Cerebellar cortex (tissue), 1 donor: ENCODE data around the gene SNTG2.

Source experiments
- DNase-seq: peaks from one replicate; pipeline ENCODE4 v3.0.0-alpha.2; 2015; ENCODE audit warnings: low spot score

The SNTG2 gene

GRCh38 chr2:1147873-1148612 is 197.4 kb downstream of the SNTG2 start:
- DNase-seq, result no peak

GRCh38 chr2:1150724-1151511 is 200.3 kb downstream of the SNTG2 start:
- DNase-seq, result no peak

GRCh38 chr2:1152375-1152774 is 201.7 kb downstream of the SNTG2 start:
- DNase-seq, result no peak

GRCh38 chr2:1153920-1154319 is 203.3 kb downstream of the SNTG2 start:
- no peak for DNase-seq

- DNase-seq, result no peak
Measured at GRCh38 chr2:1154710-1155594, 204.3 kb downstream of the SNTG2 start.

GRCh38 chr2:1156059-1156458 is 205.4 kb downstream of the SNTG2 start:
- no peak for DNase-seq

GRCh38 chr2:1156531-1156930 is 205.9 kb downstream of the SNTG2 start:
- no peak for DNase-seq

GRCh38 chr2:1157107-1157506 is 206.5 kb downstream of the SNTG2 start:
- no peak for DNase-seq

- no peak for DNase-seq
Measured at GRCh38 chr2:1159013-1159412, 208.4 kb downstream of the SNTG2 start.

- no peak for DNase-seq
Measured at GRCh38 chr2:1162246-1162645, 211.6 kb downstream of the SNTG2 start.

GRCh38 chr2:1162768-1163584 is 212.3 kb downstream of the SNTG2 start:
- DNase-seq, result no peak

- DNase-seq, result no peak
Measured at GRCh38 chr2:1166976-1167375, 216.3 kb downstream of the SNTG2 start.

GRCh38 chr2:1168846-1169245 is 218.2 kb downstream of the SNTG2 start:
- no peak for DNase-seq

GRCh38 chr2:1169291-1169949 is 218.8 kb downstream of the SNTG2 start:
- DNase-seq, result no peak

- DNase-seq, result no peak
Measured at GRCh38 chr2:1170241-1170640, 219.6 kb downstream of the SNTG2 start.

- DNase-seq, result no peak
Measured at GRCh38 chr2:1170711-1171110, 220.1 kb downstream of the SNTG2 start.

GRCh38 chr2:1173528-1173927 is 222.9 kb downstream of the SNTG2 start:
- DNase-seq, result no peak

GRCh38 chr2:1181893-1182292 is 231.2 kb downstream of the SNTG2 start:
- DNase-seq, result no peak

GRCh38 chr2:1183300-1183699 is 232.7 kb downstream of the SNTG2 start:
- no peak for DNase-seq

GRCh38 chr2:1186421-1186820 is 235.8 kb downstream of the SNTG2 start:
- no peak for DNase-seq

- DNase-seq, result no peak
Measured at GRCh38 chr2:1187189-1187588, 236.5 kb downstream of the SNTG2 start.
